ENCODE results near the gene OR8K3.

The OR8K3 gene

GRCh38 chr11:56333156-56333555 lies 18.2 kb downstream of the OR8K3 start:
- no peak for TF ChIP-seq CTCF (conservative IDR thresholded peaks at IDR 0.05; ENCODE audit: low read depth, low read length)
- no peak for DNase-seq (ENCODE audit: low read depth)
- no peak overlapping the region for H3K4me3 ChIP-seq (ENCODE audit: low read length)

GRCh38 chr11:56340289-56340688 lies 25.3 kb downstream of the OR8K3 start:
- no peak for TF ChIP-seq CTCF (conservative IDR thresholded peaks at IDR 0.05; ENCODE audit: low read depth, low read length)
- H3K4me3 ChIP-seq (ENCODE audit: low read length), result no peak overlapping the region
- DNase-seq (ENCODE audit: low read depth), result no peak

GRCh38 chr11:56345739-56346138 lies 30.8 kb downstream of the OR8K3 start, which contains the start of gene OR8K1:
Gene OR8K1, plus strand, starts transcription at chr11:56346039. Its CDS starts 0 bp downstream, at chr11:56346039.
- no peak for TF ChIP-seq CTCF (conservative IDR thresholded peaks at IDR 0.05; ENCODE audit: low read depth, low read length)
- no peak within 1 kb of the TSS for H3K4me3 ChIP-seq (ENCODE audit: low read length)
- no peak for DNase-seq (ENCODE audit: low read depth)

- no peak for TF ChIP-seq CTCF (conservative IDR thresholded peaks at IDR 0.05; ENCODE audit: low read depth, low read length)
- DNase-seq (ENCODE audit: low read depth), result no peak
- no peak within 1 kb of the TSS for H3K4me3 ChIP-seq (ENCODE audit: low read length)
Measured at GRCh38 chr11:56353991-56354390, 39.0 kb downstream of the OR8K3 start, which contains the start of gene OR8J1. Gene OR8J1, plus strand, starts transcription at chr11:56354291. Its CDS starts 5,956 bp downstream, at chr11:56360247.

Measured in retinal pigment epithelial cell (primary cell).